ENCODE measurements around the gene APBB2.

The APBB2 gene

GRCh38 chr4:40887764-40888131 lies 326.6 kb downstream of the APBB2 start:
- Histone ChIP-seq H3K4me3 (ENCODE audit: insufficient read depth, low read depth, low read length, poor library complexity, severe bottlenecking) (no peak overlapping the region), H3K27me3 (replicated peaks; ENCODE audit: control insufficient read depth, insufficient read depth, low read length, poor library complexity, severe bottlenecking) (no peaks in the 10 kb centered on the region), H3K27ac (ENCODE audit: insufficient read depth, low read length, poor library complexity, severe bottlenecking) (no peak overlapping the region), H3K36me3 (ENCODE audit: control insufficient read depth, insufficient read depth, low read length) (no peaks in the 10 kb centered on the region), H3K9me3 (ENCODE audit: control insufficient read depth, low read length) (no peaks in the 10 kb centered on the region), H3K4me1 (ENCODE audit: control insufficient read depth, insufficient read depth, low read length, poor library complexity, severe bottlenecking) (no peaks in the 10 kb centered on the region)
- DNase-seq, result no peak

- Histone ChIP-seq H3K36me3 (ENCODE audit: control insufficient read depth, insufficient read depth, low read length) (no peaks in the 10 kb centered on the region), H3K9me3 (ENCODE audit: control insufficient read depth, low read length) (no peaks in the 10 kb centered on the region), H3K27me3 (replicated peaks; ENCODE audit: control insufficient read depth, insufficient read depth, low read length, poor library complexity, severe bottlenecking) (no peaks in the 10 kb centered on the region), H3K4me3 (ENCODE audit: insufficient read depth, low read depth, low read length, poor library complexity, severe bottlenecking) (no peak overlapping the region), H3K27ac (ENCODE audit: insufficient read depth, low read length, poor library complexity, severe bottlenecking) (no peak overlapping the region), H3K4me1 (ENCODE audit: control insufficient read depth, insufficient read depth, low read length, poor library complexity, severe bottlenecking) (no peaks in the 10 kb centered on the region)
- DNase-seq, result no peak
These were observed 327.2 kb downstream of the APBB2 start for GRCh38 chr4:40886931-40887763.

GRCh38 chr4:40881851-40882250 lies 332.5 kb downstream of the APBB2 start:
- no peaks in the 10 kb centered on the region for H3K36me3 ChIP-seq (ENCODE audit: control insufficient read depth, insufficient read depth, low read length)

GRCh38 chr4:40881096-40881495 lies 333.2 kb downstream of the APBB2 start:
- DNase-seq, result no peak
- no peaks in the 10 kb centered on the region for H3K36me3 ChIP-seq (ENCODE audit: control insufficient read depth, insufficient read depth, low read length)
- H3K27ac ChIP-seq (ENCODE audit: insufficient read depth, low read length, poor library complexity, severe bottlenecking), result no peak overlapping the region
- H3K4me1 ChIP-seq (ENCODE audit: control insufficient read depth, insufficient read depth, low read length, poor library complexity, severe bottlenecking), result no peaks in the 10 kb centered on the region
- no peaks in the 10 kb centered on the region for H3K27me3 ChIP-seq (replicated peaks; ENCODE audit: control insufficient read depth, insufficient read depth, low read length, poor library complexity, severe bottlenecking)
- no peaks in the 10 kb centered on the region for H3K9me3 ChIP-seq (ENCODE audit: control insufficient read depth, low read length)
- no peak overlapping the region for H3K4me3 ChIP-seq (ENCODE audit: insufficient read depth, low read depth, low read length, poor library complexity, severe bottlenecking)

More at GRCh38 chr4:40881851-40882250, 332.5 kb downstream of the APBB2 start:
- no peaks in the 10 kb centered on the region for H3K4me1 ChIP-seq (ENCODE audit: control insufficient read depth, insufficient read depth, low read length, poor library complexity, severe bottlenecking)
- no peaks in the 10 kb centered on the region for H3K9me3 ChIP-seq (ENCODE audit: control insufficient read depth, low read length)
- H3K27me3 ChIP-seq (replicated peaks; ENCODE audit: control insufficient read depth, insufficient read depth, low read length, poor library complexity, severe bottlenecking), result no peaks in the 10 kb centered on the region
- H3K4me3 ChIP-seq (ENCODE audit: insufficient read depth, low read depth, low read length, poor library complexity, severe bottlenecking), result no peak overlapping the region
- no peak for DNase-seq
- no peak overlapping the region for H3K27ac ChIP-seq (ENCODE audit: insufficient read depth, low read length, poor library complexity, severe bottlenecking)

GRCh38 chr4:40878548-40879055 lies 335.7 kb downstream of the APBB2 start:
- DNase-seq, result no peak
- no peaks in the 10 kb centered on the region for H3K27me3 ChIP-seq (replicated peaks; ENCODE audit: control insufficient read depth, insufficient read depth, low read length, poor library complexity, severe bottlenecking)
- H3K4me1 ChIP-seq (ENCODE audit: control insufficient read depth, insufficient read depth, low read length, poor library complexity, severe bottlenecking), result no peaks in the 10 kb centered on the region
- no peaks in the 10 kb centered on the region for H3K9me3 ChIP-seq (ENCODE audit: control insufficient read depth, low read length)
- no peak overlapping the region for H3K27ac ChIP-seq (ENCODE audit: insufficient read depth, low read length, poor library complexity, severe bottlenecking)
- no peak overlapping the region for H3K4me3 ChIP-seq (ENCODE audit: insufficient read depth, low read depth, low read length, poor library complexity, severe bottlenecking)
- no peaks in the 10 kb centered on the region for H3K36me3 ChIP-seq (ENCODE audit: control insufficient read depth, insufficient read depth, low read length)

- Histone ChIP-seq H3K9me3 (ENCODE audit: control insufficient read depth, low read length) (no peaks in the 10 kb centered on the region), H3K27ac (ENCODE audit: insufficient read depth, low read length, poor library complexity, severe bottlenecking) (no peak overlapping the region), H3K36me3 (ENCODE audit: control insufficient read depth, insufficient read depth, low read length) (no peaks in the 10 kb centered on the region)
These were observed 337.3 kb downstream of the APBB2 start for GRCh38 chr4:40877081-40877480.

DNA sequence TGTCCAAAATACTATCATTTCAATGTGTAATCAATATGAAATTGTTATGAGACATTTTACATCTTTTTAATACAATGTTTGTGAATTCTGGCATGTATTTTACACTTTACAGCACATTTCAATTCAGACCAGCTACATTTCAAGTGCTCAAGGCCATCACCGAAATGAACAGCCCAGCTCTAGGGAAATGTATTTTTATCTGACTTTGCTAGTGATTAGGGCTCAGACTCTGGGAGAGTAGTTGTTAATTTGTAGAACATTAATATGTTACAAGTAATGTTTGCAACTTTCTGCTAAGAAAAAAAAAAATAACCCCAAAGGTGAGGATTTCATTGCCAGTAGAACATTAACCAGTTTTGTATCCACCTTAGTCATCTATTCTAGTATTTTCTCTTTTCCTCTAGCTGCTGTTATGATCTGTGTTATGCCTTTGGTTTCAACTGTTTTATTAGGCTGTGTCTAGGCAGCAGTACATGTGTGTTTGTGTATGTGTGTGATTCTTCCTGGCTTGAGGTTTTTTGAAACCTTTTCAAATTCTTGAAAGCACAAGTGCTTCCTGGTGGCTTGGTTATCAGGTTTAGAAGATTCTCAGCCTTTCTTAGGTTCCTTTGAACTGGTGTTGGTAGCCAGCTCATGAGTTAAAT lies 338.7 kb downstream of the APBB2 start:
- Histone ChIP-seq H3K4me1 (ENCODE audit: control insufficient read depth, insufficient read depth, low read length, poor library complexity, severe bottlenecking) (no peaks in the 10 kb centered on the region), H3K36me3 (ENCODE audit: control insufficient read depth, insufficient read depth, low read length) (no peaks in the 10 kb centered on the region), H3K9me3 (ENCODE audit: control insufficient read depth, low read length) (no peaks in the 10 kb centered on the region), H3K4me3 (ENCODE audit: insufficient read depth, low read depth, low read length, poor library complexity, severe bottlenecking) (no peak overlapping the region), H3K27ac (ENCODE audit: insufficient read depth, low read length, poor library complexity, severe bottlenecking) (no peak overlapping the region), H3K27me3 (replicated peaks; ENCODE audit: control insufficient read depth, insufficient read depth, low read length, poor library complexity, severe bottlenecking) (no peaks in the 10 kb centered on the region)
- DNase-seq, result no peak

More at GRCh38 chr4:40877081-40877480, 337.3 kb downstream of the APBB2 start:
- no peak for DNase-seq
- Histone ChIP-seq H3K4me3 (ENCODE audit: insufficient read depth, low read depth, low read length, poor library complexity, severe bottlenecking) (no peak overlapping the region), H3K27me3 (replicated peaks; ENCODE audit: control insufficient read depth, insufficient read depth, low read length, poor library complexity, severe bottlenecking) (no peaks in the 10 kb centered on the region), H3K4me1 (ENCODE audit: control insufficient read depth, insufficient read depth, low read length, poor library complexity, severe bottlenecking) (no peaks in the 10 kb centered on the region)

DNA sequence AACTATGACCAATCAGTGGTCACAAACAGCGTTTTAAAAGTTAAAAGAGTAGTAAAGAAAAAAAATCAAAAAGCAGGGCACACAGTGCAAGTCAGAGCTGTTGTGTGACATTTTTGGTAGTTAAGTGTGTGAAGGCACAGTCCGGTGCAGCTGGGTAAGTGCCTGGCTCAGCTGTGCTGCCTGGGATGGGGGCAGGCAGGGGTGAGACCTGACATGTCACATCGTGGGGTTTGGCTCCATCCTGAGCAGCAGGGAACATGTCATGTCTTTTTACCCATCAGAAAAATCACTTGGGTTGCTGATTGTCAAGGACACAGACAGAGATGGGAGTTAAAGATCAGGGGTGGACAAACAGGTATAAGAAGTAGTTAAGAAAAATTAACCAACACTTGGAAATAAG lies 339.4 kb downstream of the APBB2 start:
- no peak overlapping the region for H3K4me3 ChIP-seq (ENCODE audit: insufficient read depth, low read depth, low read length, poor library complexity, severe bottlenecking)
- no peak overlapping the region for H3K27ac ChIP-seq (ENCODE audit: insufficient read depth, low read length, poor library complexity, severe bottlenecking)
- no peaks in the 10 kb centered on the region for H3K4me1 ChIP-seq (ENCODE audit: control insufficient read depth, insufficient read depth, low read length, poor library complexity, severe bottlenecking)
- H3K9me3 ChIP-seq (ENCODE audit: control insufficient read depth, low read length), result no peaks in the 10 kb centered on the region
- DNase-seq, result no peak
- H3K27me3 ChIP-seq (replicated peaks; ENCODE audit: control insufficient read depth, insufficient read depth, low read length, poor library complexity, severe bottlenecking), result no peaks in the 10 kb centered on the region
- no peaks in the 10 kb centered on the region for H3K36me3 ChIP-seq (ENCODE audit: control insufficient read depth, insufficient read depth, low read length)

- no peak overlapping the region for H3K4me3 ChIP-seq (ENCODE audit: insufficient read depth, low read depth, low read length, poor library complexity, severe bottlenecking)
- no peaks in the 10 kb centered on the region for H3K36me3 ChIP-seq (ENCODE audit: control insufficient read depth, insufficient read depth, low read length)
- H3K9me3 ChIP-seq (ENCODE audit: control insufficient read depth, low read length), result no peaks in the 10 kb centered on the region
- DNase-seq, result no peak
- H3K27ac ChIP-seq (ENCODE audit: insufficient read depth, low read length, poor library complexity, severe bottlenecking), result no peak overlapping the region
- no peaks in the 10 kb centered on the region for H3K27me3 ChIP-seq (replicated peaks; ENCODE audit: control insufficient read depth, insufficient read depth, low read length, poor library complexity, severe bottlenecking)
- no peaks in the 10 kb centered on the region for H3K4me1 ChIP-seq (ENCODE audit: control insufficient read depth, insufficient read depth, low read length, poor library complexity, severe bottlenecking)
These were observed 340.0 kb downstream of the APBB2 start for GRCh38 chr4:40874331-40874730.

DNA sequence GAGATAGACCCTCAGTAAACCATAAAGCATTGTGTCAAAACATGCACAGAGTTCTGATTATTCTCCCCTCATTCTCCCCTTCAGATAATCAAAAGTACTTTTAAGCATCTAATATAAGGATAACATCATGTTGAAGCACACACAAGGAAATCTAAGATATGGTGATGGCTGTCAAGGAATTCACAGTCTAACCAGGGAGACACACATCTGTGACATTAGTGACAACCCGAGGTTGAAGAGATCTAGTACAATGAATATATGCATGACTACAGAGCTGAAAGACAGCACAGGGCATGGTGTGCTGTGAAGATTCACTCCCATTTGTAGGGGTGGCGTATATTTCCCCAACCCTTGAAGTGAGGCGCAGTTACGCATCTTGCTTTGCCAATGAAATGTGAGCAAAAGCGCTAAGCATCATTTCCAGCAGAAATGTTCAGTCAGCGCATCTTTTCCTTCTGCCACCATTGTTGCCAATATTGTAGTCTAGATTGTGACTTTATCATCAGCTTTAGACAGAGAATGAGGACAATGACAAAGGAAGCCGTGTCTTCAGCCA lies 342.6 kb downstream of the APBB2 start:
- Histone ChIP-seq H3K27ac (ENCODE audit: insufficient read depth, low read length, poor library complexity, severe bottlenecking) (no peak overlapping the region), H3K9me3 (ENCODE audit: control insufficient read depth, low read length) (no peaks in the 10 kb centered on the region), H3K27me3 (replicated peaks; ENCODE audit: control insufficient read depth, insufficient read depth, low read length, poor library complexity, severe bottlenecking) (no peaks in the 10 kb centered on the region), H3K4me3 (ENCODE audit: insufficient read depth, low read depth, low read length, poor library complexity, severe bottlenecking) (no peak overlapping the region), H3K4me1 (ENCODE audit: control insufficient read depth, insufficient read depth, low read length, poor library complexity, severe bottlenecking) (no peaks in the 10 kb centered on the region), H3K36me3 (ENCODE audit: control insufficient read depth, insufficient read depth, low read length) (no peaks in the 10 kb centered on the region)
- no peak for DNase-seq
